CMK (cell line): Measurements from ENCODE around the gene KMT2C.

Experiments used
- DNase-seq: peaks from one replicate; pipeline ENCODE4 v3.0.0-alpha.2; 2010; ENCODE audit warnings: low read depth

Gene KMT2C

DNA sequence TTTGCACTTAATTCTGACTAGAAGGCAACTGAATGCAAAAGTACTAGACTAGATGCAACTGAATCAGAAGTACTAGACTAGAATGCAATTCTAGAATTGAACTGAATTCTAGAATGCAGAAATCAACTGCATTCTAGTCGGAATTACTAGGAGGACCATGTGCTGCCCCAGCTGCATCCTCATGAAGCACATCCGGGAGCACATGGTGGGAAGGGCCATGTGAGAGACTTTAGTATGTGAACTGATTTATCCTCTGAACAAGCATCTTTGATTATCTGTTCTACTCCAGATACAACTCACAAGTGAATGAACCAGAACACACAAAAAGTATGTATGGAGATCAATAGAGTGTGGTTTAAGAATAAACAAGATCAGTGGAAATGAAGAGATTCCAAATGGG, 295.2 kb downstream of the KMT2C start:
- DNase-seq = no peak

GRCh38 chr7:152140067-152140466, 295.7 kb downstream of the KMT2C start:
- DNase-seq = no peak

- DNase-seq = no peak
These were observed 298.3 kb downstream of the KMT2C start for GRCh38 chr7:152137476-152138025.

GRCh38 chr7:152136686-152137085, 299.1 kb downstream of the KMT2C start:
- no peak for DNase-seq

GRCh38 chr7:152133804-152134203, 302.0 kb downstream of the KMT2C start:
- no peak for DNase-seq

- DNase-seq = no peak
These were observed 303.0 kb downstream of the KMT2C start for GRCh38 chr7:152132812-152133211.

DNA sequence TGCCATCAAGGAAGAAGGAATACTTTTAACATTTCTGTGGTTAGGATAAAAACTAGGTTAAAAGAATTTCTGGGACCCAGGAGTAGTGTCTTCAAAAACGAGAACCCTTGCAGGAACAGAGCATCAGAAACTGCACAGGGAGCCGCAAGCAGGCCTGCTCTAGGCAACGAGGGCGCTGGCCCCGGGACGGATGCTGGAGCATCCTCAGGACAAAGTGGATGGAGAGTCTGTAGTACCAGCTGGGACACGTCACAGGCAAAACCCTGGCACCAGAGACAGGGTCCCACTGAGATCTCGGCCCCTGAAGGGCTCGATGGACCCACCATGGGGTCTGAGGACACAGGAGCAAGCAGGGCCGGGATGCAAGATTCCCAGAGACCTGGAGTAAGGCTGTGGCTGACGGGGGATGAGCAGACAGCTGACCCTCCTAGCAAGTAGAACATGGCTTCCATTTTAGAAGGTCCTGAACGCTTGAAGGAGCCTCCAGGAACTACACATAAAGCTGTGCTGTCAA, 303.8 kb downstream of the KMT2C start:
- no peak for DNase-seq

- DNase-seq = no peak
These were observed 304.9 kb downstream of the KMT2C start for GRCh38 chr7:152130658-152131590.

DNA sequence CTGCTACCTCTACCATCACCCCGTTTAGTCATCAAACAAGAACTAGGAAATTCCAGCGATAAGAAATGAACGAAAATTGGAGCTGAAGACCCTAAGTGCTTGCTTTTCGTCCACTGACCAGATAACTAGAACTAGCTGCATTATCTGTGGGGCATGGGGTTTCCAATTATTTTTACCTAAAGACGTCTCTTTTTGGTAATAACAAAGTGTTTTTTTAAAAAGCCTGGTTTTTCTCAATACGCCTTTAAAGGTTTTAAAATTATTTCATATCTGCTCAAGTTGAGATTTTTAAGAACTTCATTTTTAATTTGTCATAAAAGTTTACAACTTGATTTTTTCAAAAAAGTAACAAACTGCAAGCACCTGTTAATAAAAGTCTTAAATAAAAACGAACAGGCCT, 306.1 kb downstream of the KMT2C start:
- DNase-seq = no peak

- no peak for DNase-seq
These were observed 306.9 kb downstream of the KMT2C start for GRCh38 chr7:152128741-152129461.

GRCh38 chr7:152128252-152128651, 307.6 kb downstream of the KMT2C start:
- DNase-seq = no peak

GRCh38 chr7:152127229-152127628, 308.6 kb downstream of the KMT2C start:
- DNase-seq = no peak

GRCh38 chr7:152126741-152127140, 309.1 kb downstream of the KMT2C start:
- DNase-seq = no peak

DNA sequence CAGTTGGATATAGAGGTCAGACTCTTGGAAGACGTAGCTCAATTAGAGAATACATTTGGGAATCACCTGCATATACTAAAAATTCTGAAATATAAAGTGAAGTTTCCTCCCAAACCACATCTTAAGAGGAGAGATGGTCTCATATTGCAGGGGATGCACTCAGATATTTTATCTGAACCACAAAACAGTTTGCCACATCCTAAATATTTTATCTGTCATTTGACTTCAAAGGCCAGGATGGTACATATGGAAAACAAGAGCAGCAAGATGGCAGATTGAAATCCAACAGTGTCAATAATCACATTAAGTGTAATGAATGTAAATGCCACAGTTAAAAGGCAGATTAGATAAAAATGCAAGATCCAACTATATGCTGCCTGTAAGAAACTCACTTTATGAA, 313.3 kb downstream of the KMT2C start:
- no peak for DNase-seq

- no peak for DNase-seq
These were observed 314.4 kb downstream of the KMT2C start for GRCh38 chr7:152121432-152121831.

- no peak for DNase-seq
These were observed 315.0 kb downstream of the KMT2C start for GRCh38 chr7:152120776-152121175.

- no peak for DNase-seq
These were observed 315.6 kb downstream of the KMT2C start for GRCh38 chr7:152120210-152120609.

GRCh38 chr7:152117356-152117755, 318.4 kb downstream of the KMT2C start:
- DNase-seq = no peak

DNA sequence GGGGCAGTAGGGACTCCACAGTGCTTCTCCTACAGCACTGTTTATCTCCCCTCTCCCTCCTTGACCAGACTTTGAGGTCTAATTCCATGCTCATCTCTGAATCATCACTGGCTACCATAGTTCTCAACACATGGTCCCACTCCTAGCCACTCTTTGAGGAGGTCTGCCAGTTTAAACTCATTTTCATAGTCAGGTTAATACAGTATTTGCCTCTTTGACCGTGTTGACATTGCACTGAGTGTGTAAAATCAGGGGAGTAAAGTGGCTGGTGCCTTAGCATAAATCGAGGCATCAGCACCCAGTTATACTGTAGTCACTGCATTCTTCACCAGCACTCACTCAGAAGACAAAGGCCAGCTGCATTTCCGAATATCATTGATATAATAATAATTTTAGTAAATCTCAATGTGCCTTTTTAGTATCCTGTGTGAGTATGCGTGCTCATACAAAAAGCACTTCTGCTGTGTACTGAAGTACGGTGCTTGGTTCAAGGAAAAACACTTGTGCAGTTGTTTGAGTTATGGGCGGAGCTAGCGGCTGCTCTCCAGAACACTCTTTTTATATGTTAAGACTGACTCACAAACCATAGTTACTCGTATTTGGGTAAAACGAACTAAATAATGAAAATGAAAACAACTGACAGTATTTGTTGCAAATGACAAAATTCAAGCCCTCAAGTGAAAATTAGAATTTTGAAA, 320.6 kb downstream of the KMT2C start:
- no peak for DNase-seq

GRCh38 chr7:152112829-152113228, 323.0 kb downstream of the KMT2C start:
- no peak for DNase-seq

- DNase-seq = no peak
These were observed 327.4 kb downstream of the KMT2C start for GRCh38 chr7:152108359-152108758.

GRCh38 chr7:152107945-152108344, 327.9 kb downstream of the KMT2C start:
- DNase-seq = no peak
